Raji (cell line): ENCODE data around the gene SLC35F5.

ENCODE experiments used
- POLR2A ChIP-seq: IDR thresholded peaks from 2 replicates; pipeline ENCODE4 v1.6.1; 2011; ENCODE audit warnings: low read depth, low read length, control low read depth; ENCODE audit not compliant: insufficient read depth

The SLC35F5 gene, protein sequence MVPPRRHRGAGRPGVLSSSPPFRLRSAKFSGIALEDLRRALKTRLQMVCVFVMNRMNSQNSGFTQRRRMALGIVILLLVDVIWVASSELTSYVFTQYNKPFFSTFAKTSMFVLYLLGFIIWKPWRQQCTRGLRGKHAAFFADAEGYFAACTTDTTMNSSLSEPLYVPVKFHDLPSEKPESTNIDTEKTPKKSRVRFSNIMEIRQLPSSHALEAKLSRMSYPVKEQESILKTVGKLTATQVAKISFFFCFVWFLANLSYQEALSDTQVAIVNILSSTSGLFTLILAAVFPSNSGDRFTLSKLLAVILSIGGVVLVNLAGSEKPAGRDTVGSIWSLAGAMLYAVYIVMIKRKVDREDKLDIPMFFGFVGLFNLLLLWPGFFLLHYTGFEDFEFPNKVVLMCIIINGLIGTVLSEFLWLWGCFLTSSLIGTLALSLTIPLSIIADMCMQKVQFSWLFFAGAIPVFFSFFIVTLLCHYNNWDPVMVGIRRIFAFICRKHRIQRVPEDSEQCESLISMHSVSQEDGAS

GRCh38 chr2:113756355-113757137 lies at the start of gene SLC35F5:
Gene SLC35F5, minus strand, starts transcription at chr2:113756642. Its CDS starts 233 bp downstream, at chr2:113756409.
- peak; percentile 89 for TF ChIP-seq POLR2A

DNA sequence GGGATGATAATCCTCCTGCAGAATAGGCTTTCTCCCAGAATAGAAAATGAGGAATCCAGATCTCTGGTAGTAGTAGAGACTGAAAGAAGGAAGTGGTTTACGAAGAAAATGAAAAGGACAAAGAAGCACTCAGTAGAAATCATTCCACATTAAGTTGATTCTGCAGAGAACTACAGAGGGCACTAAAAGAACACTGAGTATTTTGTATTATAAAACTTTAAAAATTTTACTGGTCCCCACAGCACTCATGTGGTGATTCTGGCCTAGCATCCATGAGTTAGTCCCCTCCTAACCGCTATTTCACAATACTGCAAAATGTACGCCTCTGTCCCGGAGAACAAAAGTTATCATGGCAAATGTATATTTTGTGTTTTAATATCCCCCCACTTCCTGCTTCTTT lies 42.9 kb upstream of the SLC35F5 start:
- TF ChIP-seq POLR2A: no peak

DNA sequence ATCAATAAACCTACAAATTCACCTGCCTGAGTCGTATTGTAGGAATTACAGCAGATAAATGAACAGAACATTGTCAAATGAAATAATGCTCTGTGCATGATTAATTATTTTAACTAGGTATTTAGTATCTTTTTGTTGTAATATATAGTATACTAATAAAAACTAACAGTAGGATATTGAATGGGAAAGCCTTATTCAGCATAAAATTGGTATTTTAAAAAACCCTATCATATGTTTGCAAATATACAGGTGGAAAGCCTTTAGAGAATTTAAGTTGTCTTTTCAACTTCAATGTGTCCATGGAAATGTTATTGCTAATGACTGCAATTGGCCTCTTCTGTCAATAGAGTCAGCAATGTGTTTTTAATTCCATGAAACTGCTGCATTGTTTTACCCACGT lies 40.8 kb upstream of the SLC35F5 start:
- TF ChIP-seq POLR2A: no peak

DNA sequence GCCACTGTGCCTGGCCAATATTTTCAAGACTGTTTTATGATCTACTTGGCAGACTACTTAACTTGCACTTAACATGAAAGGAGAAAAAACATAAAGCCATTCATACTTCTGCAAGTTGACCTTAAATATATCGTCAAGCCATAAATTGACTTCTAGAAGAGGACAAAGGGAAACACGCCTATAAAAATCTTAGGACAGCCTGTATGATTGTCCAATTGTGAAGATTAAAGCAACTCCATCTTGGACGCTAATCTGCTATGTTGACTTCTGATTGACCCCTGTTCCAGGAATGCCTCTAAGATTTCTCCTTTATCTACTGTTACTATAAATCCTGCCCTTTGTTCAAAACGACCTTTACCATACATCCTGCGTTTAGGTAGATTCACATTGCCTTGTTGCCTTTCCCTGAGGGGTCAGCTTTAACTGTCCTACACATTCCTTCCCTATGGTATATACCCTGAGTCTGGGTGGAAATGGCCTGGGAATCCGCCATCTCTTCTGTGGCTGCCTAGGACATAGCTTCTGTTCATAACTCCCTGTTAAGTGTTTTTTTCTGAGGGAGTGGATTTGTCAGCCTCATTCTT lies 40.2 kb upstream of the SLC35F5 start:
- TF ChIP-seq POLR2A: no peak

GRCh38 chr2:113795405-113795920 lies 39.0 kb upstream of the SLC35F5 start:
- TF ChIP-seq POLR2A: no peak

- no peak for TF ChIP-seq POLR2A
Measured at GRCh38 chr2:113791697-113792590, 35.5 kb upstream of the SLC35F5 start.

- no peak for TF ChIP-seq POLR2A
Measured at GRCh38 chr2:113784823-113785744, 28.6 kb upstream of the SLC35F5 start.

DNA sequence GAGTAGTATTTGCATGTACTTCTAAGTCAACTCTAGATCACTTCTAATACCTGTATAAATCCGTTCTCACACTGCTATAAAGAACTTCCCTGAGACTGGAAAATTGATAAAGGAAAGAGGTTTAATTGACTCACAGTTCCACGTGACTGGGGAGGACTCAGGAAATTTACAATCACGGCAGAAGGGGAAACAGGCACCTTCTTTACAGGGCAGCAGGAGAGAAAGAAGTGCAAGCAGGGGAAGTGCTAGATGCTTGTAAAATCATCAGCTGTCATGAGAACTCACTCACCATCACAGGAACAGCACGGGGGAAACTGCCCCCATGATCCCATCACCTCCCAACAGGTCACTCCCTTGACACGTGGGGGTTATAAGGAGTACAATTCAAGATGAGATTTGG lies 24.0 kb upstream of the SLC35F5 start:
- TF ChIP-seq POLR2A: no peak

DNA sequence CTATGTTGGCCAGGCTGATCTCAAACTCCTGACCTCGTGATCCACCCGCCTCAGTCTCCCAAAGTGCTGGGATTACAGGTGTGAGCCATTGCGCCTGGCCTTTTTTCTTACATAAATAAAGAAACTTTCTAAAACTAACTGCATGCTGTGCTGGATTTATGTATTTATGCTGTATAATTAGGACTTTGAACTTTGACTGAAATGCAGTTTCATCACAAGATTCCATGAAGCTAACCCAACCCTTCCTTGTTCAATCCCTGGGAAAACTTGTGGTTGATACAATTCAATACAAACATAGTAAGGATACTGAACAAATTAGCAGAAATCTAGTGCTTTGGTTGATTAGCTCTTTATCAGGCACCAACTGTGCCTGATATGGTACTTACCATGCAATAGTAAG lies 20.9 kb upstream of the SLC35F5 start:
- no peak for TF ChIP-seq POLR2A

DNA sequence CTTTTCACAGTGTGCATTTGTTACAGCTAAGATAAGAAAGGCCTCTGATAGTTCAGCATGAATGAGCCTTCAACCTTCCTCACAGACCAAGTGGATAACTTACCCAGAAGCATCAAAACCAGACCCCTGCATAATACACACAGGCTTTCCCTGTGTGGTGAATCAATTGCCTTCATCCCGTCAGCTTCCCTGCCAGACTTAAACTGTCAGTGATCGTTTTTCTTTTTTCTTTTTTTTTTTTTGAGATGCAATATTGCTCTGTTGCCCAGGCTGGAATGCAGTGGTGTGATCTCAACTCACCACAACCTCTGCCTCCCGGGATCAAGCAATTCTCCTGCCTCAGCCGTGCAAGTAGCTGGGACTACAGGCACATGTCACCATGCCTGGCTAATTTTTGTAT lies 20.5 kb upstream of the SLC35F5 start:
- TF ChIP-seq POLR2A: no peak

- TF ChIP-seq POLR2A: no peak
Measured at GRCh38 chr2:113770929-113771328, 14.5 kb upstream of the SLC35F5 start.

DNA sequence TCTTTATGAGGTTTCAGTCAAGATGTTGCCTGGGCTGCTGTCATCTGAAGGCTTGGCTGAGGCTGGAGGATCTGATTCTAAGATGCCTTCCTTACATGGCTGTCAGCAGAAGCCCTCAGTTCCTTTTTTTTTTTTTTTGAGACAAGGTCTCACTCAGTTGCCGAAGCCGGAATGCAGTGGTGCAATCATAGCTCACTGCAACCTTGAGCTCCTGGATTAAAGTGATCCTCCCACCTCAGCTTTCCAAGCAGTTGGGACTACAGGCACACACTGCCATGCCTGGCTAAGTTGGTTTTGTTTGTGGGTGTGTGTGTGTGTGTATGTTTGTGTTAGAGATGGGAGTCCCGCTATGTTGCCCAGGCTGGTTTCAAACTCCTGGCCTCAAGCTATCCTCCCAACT lies 13.1 kb upstream of the SLC35F5 start:
- TF ChIP-seq POLR2A: no peak

DNA sequence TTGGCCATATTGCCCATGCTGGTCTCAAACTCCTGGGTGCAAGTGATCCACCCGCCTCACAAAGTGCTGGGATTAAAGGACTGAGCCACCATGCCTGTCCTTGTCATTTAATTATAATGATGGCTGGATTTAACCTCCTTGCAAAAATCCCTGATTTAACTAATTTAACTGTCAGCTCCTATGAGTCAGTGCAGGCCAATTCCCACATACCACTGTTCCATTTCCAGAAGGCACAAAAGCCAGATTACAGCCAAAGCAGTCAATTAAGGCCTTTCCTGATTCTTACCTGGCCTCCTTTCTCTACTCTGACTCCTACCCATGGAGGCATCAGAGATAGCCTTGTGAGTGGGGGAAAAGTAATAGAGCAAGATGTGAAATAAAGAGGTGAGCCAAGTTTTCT lies 12.3 kb upstream of the SLC35F5 start:
- TF ChIP-seq POLR2A: no peak
